Activated B cell treated with CpG ODN at 0.5 μM for 24 hours (primary cell): Measurements from ENCODE around the gene HBA2. TPM values are rescaled to one million over a fixed set of nuclear protein-coding genes. Genes with fewer than 3 reads are reported as not detected.
"Not testable (repeated sequence)": the region's sequence is repeated elsewhere in the genome, so short reads cannot be mapped to it uniquely, and the experiment has no call there.

Experiments used
- ATAC-seq: fragments of 200-7000 bp; cut with Tn5 transposase; one replicate; pipeline ENCODE4 v1.10.0; 2021; ENCODE audit warnings: low read depth, mild to moderate bottlenecking, moderate library complexity
- CTCF ChIA-PET: fragments of 350-600 bp; sonication (Branson Sonifier 250); formaldehyde crosslinking; loops from one replicate; lab custom pipeline; 2021; ENCODE audit warnings: antibody characterized with exemption; lab: Charles Lee
- POLR2A ChIA-PET: fragments of 350-600 bp; sonication (Branson Sonifier 250); formaldehyde crosslinking; loops from one replicate; lab custom pipeline; 2021; ENCODE audit warnings: antibody characterized with exemption; lab: Charles Lee
- DNase-seq: peaks from one replicate; pipeline ENCODE4 v3.0.0; 2022
- H3K27ac Mint-ChIP-seq: one replicate; pipeline ENCODE4 v1.8.0; 2020; ENCODE audit warnings: mixed read lengths
- H3K27me3 Mint-ChIP-seq: one replicate; pipeline ENCODE4 v1.8.0; 2021; ENCODE audit warnings: mixed read lengths
- H3K36me3 Mint-ChIP-seq: one replicate; pipeline ENCODE4 v1.8.0; 2021; ENCODE audit warnings: low read depth, mixed read lengths
- H3K4me1 Mint-ChIP-seq: one replicate; pipeline ENCODE4 v1.8.0; 2021; ENCODE audit warnings: mixed read lengths
- H3K4me3 Mint-ChIP-seq: one replicate; pipeline ENCODE4 v1.8.0; 2020; ENCODE audit warnings: mild to moderate bottlenecking, mixed read lengths
- H3K9me3 Mint-ChIP-seq: one replicate; pipeline ENCODE4 v1.8.0; 2020; ENCODE audit warnings: mixed read lengths
- CTCF ChIP-seq: fragments of 200-600 bp; IDR thresholded peaks from one replicate; pipeline ENCODE4 v1.8.0; 2022; ENCODE audit warnings: antibody characterized with exemption, mild to moderate bottlenecking
- intact Hi-C: fragments of 100-400 bp; cut with micrococcal nuclease; formaldehyde crosslinking; loops from one replicate; pipeline ENCODE4 v1.15.1; 2024
- total RNA-seq: library from RNA; stranded (reverse); gene quantifications from 2 replicates; pipeline ENCODE4 v1.2.3, GENCODE V29; 2022

HBA2 gene
- total RNA-seq, 1 donor from 2014 or later, result 104 TPM

- DNase-seq (no peak), ATAC-seq (no peak)
- no peak for TF ChIP-seq CTCF
- Mint-ChIP-seq H3K9me3 (no peaks in the 10 kb centered on the region), H3K36me3 (no peaks in the 10 kb centered on the region), H3K4me3 (no peak overlapping the region), H3K27ac (no peak overlapping the region), H3K27me3 (peaks cover 30% of the 10 kb centered on the region), H3K4me1 (peaks cover 14% of the 10 kb centered on the region)
- POLR2A ChIA-PET, result no interaction called here
- intact Hi-C loops, result no loop called here
- CTCF ChIA-PET, result no interaction called here
These were observed 10.2 kb upstream of the HBA2 start for GRCh38 chr16:162271-162991.

GRCh38 chr16:163139-163538, 9.5 kb upstream of the HBA2 start:
- H3K4me3 Mint-ChIP-seq, intact Hi-C loops, H3K27ac Mint-ChIP-seq, H3K36me3 Mint-ChIP-seq, CTCF ChIA-PET, POLR2A ChIA-PET, H3K9me3 Mint-ChIP-seq, DNase-seq, ATAC-seq: not testable (repeated sequence)
- peaks cover 14% of the 10 kb centered on the region for H3K4me1 Mint-ChIP-seq
- peaks cover 30% of the 10 kb centered on the region for H3K27me3 Mint-ChIP-seq

- Mint-ChIP-seq H3K4me1 (peaks cover 14% of the 10 kb centered on the region), H3K27me3 (peaks cover 32% of the 10 kb centered on the region)
- H3K4me3 Mint-ChIP-seq, H3K36me3 Mint-ChIP-seq, POLR2A ChIA-PET, H3K27ac Mint-ChIP-seq, H3K9me3 Mint-ChIP-seq, DNase-seq, ATAC-seq, CTCF ChIA-PET, intact Hi-C loops: not testable (repeated sequence)
These were observed 9.0 kb upstream of the HBA2 start for GRCh38 chr16:163696-164095.

DNA sequence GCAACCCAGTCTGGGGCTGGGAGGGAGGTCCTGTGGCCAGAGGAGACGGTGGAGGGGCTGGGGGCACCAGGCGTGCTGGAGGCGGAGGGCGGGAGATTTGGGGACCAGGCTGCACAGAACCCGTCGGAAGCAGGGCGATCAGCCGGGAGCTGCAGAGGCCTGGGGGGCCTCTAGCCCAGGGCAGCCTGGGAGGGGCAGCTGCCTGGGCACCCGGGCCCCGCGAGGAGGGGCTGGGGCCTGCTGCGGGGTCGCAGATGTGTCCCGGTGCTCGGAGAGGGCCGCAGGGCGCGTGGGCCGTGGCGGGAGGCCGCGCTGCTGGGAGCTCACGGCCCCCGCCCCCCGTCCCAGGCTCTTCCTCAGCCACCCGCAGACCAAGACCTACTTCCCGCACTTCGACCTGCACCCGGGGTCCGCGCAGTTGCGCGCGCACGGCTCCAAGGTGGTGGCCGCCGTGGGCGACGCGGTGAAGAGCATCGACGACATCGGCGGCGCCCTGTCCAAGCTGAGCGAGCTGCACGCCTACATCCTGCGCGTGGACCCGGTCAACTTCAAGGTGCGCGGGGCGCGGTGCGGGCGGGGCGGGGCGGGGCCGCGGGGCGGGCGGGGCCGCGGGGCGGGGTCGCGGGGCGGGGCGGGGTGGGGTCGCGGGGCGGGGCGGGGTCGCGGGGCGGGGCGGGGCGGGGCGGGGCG, 8.4 kb upstream of the HBA2 start:
- H3K4me3 Mint-ChIP-seq, H3K36me3 Mint-ChIP-seq, CTCF ChIA-PET, H3K27ac Mint-ChIP-seq, DNase-seq, intact Hi-C loops, POLR2A ChIA-PET, H3K9me3 Mint-ChIP-seq: not testable (repeated sequence)
- H3K27me3 Mint-ChIP-seq, result peaks cover 33% of the 10 kb centered on the region
- ATAC-seq, result peak; percentile 53
- H3K4me1 Mint-ChIP-seq, result peaks cover 14% of the 10 kb centered on the region

GRCh38 chr16:164827-165538, 7.7 kb upstream of the HBA2 start:
- intact Hi-C loops, result no loop called here
- H3K4me3 Mint-ChIP-seq, result peak overlapping the region; percentile 38
- no peak overlapping the region for H3K27ac Mint-ChIP-seq
- no peaks in the 10 kb centered on the region for H3K36me3 Mint-ChIP-seq
- POLR2A ChIA-PET, result no interaction called here
- H3K27me3 Mint-ChIP-seq, result peaks cover 35% of the 10 kb centered on the region
- peak; percentile 60 for ATAC-seq
- peaks cover 14% of the 10 kb centered on the region for H3K4me1 Mint-ChIP-seq
- no peaks in the 10 kb centered on the region for H3K9me3 Mint-ChIP-seq
- TF ChIP-seq CTCF, result no peak
- DNase-seq, result no peak
- CTCF ChIA-PET, result no interaction called here

DNA sequence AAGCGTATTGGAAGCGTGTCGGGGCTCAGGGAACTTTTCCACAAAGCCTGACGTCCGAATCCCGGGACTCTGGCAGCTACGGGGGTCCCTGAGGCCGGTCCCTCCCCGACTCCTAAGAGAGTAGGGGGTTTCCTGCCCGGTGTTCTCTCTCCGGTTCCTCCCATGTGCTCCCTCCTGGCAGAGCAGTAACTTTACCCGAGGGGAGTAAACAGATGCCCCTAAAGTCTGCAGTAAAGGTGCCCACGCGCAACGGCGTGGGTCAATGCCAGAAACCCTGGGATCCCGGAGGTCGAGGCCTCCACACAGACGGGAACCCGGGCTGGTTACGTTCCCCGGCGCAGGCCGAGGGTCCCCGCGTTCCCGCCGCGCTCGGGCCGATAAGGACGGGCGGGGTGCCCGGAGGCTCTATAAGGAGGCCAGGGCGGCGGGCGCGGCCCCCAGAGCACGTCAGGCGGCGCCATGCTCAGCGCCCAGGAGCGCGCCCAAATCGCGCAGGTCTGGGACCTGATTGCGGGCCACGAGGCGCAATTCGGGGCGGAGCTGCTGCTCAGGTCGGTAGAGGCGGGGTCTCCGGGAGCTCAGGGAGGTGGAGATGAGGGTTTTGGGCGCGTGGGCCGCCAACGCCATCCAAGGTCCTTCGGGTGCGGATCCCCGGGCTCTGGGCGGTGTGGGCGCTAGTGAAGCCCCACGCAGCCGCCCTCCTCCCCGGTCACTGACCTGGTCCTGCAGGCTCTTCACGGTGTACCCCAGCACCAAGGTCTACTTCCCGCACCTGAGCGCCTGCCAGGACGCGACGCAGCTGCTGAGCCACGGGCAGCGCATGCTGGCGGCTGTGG, 6.9 kb upstream of the HBA2 start, which contains the start of gene HBM:
Gene HBM, plus strand, starts transcription at position 440 of the 836 bp plus-strand sequence. Its CDS starts 20 bp downstream, at position 460.
- Mint-ChIP-seq H3K36me3 (no peaks in the 10 kb centered on the region), H3K4me1 (peaks cover 14% of the 10 kb centered on the region), H3K9me3 (no peaks in the 10 kb centered on the region), H3K4me3 (peak within 1 kb of the TSS; percentile 38), H3K27ac (no peak within 1 kb of the TSS), H3K27me3 (peaks cover 40% of the 10 kb centered on the region)
- peak; percentile 17 for ATAC-seq
- intact Hi-C loops, result no loop called here
- POLR2A ChIA-PET, result interaction anchor here (0.6 kb wide), 1 partner anchor 422 kb away, joined by 3 read pairs; no protein-coding TSS in a partner anchor
- no peak for DNase-seq
- CTCF ChIA-PET, result no interaction called here
- TF ChIP-seq CTCF, result no peak
